CD4-positive, alpha-beta memory T cell (primary cell): ENCODE data around the gene ASB18. TPM values are rescaled to one million over a fixed set of nuclear protein-coding genes. Genes with fewer than 3 reads are reported as not detected.
"Not testable (repeated sequence)": the region's sequence is repeated elsewhere in the genome, so short reads cannot be mapped to it uniquely, and the experiment has no call there.

Experiments used
- CTCF ChIA-PET: fragments of 350-600 bp; sonication (Branson Sonifier 250); formaldehyde crosslinking; loops from one replicate; lab custom pipeline; 2021; ENCODE audit warnings: inconsistent platforms; ENCODE audit not compliant: partially characterized antibody; lab: Charles Lee
- POLR2A ChIA-PET: fragments of 350-600 bp; sonication (Branson Sonifier 250); formaldehyde crosslinking; loops from one replicate; lab custom pipeline; 2021; ENCODE audit not compliant: partially characterized antibody; lab: Charles Lee
- DNase-seq, 5 donors: peaks; one replicate each; pipeline versions ENCODE4 v3.0.0 to v3.0.0-alpha.2; 2020 to 2022; ENCODE audit warnings: mixed read lengths in 1 of 5
- H3K27ac ChIP-seq: one replicate; pipeline ENCODE4 v1.7.0; 2013; ENCODE audit warnings: low read depth, low read length
- H3K27me3 ChIP-seq: 2 replicates; pipeline ENCODE4 v1.7.0; 2013; ENCODE audit warnings: mild to moderate bottlenecking, low read length, moderate library complexity; ENCODE audit not compliant: insufficient read depth
- H3K36me3 ChIP-seq: 2 replicates; pipeline ENCODE4 v1.7.0; 2013; ENCODE audit warnings: mild to moderate bottlenecking, low read length, moderate library complexity; ENCODE audit not compliant: insufficient read depth
- H3K4me1 ChIP-seq: 2 replicates; pipeline ENCODE4 v1.7.0; 2013; ENCODE audit warnings: mild to moderate bottlenecking, low read length, moderate library complexity; ENCODE audit not compliant: insufficient read depth
- H3K4me3 ChIP-seq, 2 donors: one replicate each; pipeline ENCODE4 v1.7.0; 2013; ENCODE audit warnings: low read length in 2 of 2, mild to moderate bottlenecking in 1 of 2
- H3K9me3 ChIP-seq, 2 donors: one replicate each; pipeline ENCODE4 v1.7.0; 2013; ENCODE audit warnings: low read length in 2 of 2, control low read depth in 1 of 2; ENCODE audit not compliant: control insufficient read depth in 1 of 2
- H3K27ac Mint-ChIP-seq, 7 donors: one replicate each; pipeline ENCODE4 v1.8.0; 2020 to 2021; ENCODE audit warnings: mixed read lengths in 7 of 7, mild to moderate bottlenecking in 6 of 7, inconsistent platforms in 3 of 7, moderate library complexity in 3 of 7
- H3K27me3 Mint-ChIP-seq, 2 donors: one replicate each; pipeline ENCODE4 v1.8.0; 2020 to 2021; ENCODE audit warnings: mixed read lengths in 2 of 2
- H3K36me3 Mint-ChIP-seq, 2 donors: one replicate each; pipeline ENCODE4 v1.8.0; 2020 to 2021; ENCODE audit warnings: mixed read lengths in 2 of 2, inconsistent platforms in 1 of 2, mild to moderate bottlenecking in 1 of 2
- H3K4me1 Mint-ChIP-seq, 4 donors: one replicate each; pipeline ENCODE4 v1.8.0; 2020 to 2021; ENCODE audit warnings: mixed read lengths in 4 of 4, mild to moderate bottlenecking in 1 of 4
- H3K4me3 Mint-ChIP-seq, 8 donors: one replicate each; pipeline ENCODE4 v1.8.0; 2020 to 2021; ENCODE audit warnings: mixed read lengths in 8 of 8, mild to moderate bottlenecking in 7 of 8, moderate library complexity in 6 of 8, inconsistent platforms in 3 of 8
- H3K9me3 Mint-ChIP-seq, 8 donors: one replicate each; pipeline ENCODE4 v1.8.0; 2020 to 2021; ENCODE audit warnings: mixed read lengths in 8 of 8, mild to moderate bottlenecking in 5 of 8, inconsistent platforms in 3 of 8, moderate library complexity in 1 of 8
- intact Hi-C: fragments of 100-400 bp; cut with micrococcal nuclease; formaldehyde crosslinking; loops from one replicate; pipeline ENCODE4 v1.15.1; 2023
- polyA plus RNA-seq, 2 donors: library from polyadenylated mRNA; unstranded; fragments of 300-500 nt; fragmentation: Illumina TruSeq; gene quantifications; one replicate each; pipeline ENCODE4 v1.2.3, GENCODE V29; 2021
- total RNA-seq, 2 experiments: library from RNA; stranded (reverse); gene quantifications; one replicate each; pipeline ENCODE4 v1.2.3, GENCODE V29; 2021

ASB18 gene
- total and polyA plus RNA-seq, 4 experiments from 2014 or later: not detected

DNA sequence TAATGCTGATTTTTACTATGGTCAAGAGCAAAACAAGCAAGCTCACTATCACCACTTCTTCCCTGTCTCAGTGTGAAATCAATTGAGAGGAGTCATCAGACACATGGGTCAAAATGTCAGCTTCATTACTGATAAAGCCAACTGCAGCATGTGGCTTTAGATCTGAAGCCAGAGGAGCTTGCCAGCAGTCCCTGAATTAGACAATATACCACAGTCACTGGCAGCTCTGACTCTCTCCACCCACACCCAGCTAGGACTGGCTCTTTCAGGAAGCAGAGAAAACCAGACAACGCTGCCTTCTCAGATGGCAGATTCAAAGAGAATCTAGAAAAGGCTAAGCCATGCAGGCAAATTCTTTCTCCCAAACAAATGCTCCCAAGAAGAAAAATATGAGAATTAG lies 20.0 kb upstream of the ASB18 start:
- peaks cover 9 to 12% of the 10 kb centered on the region in 2 donors for H3K27me3 Mint-ChIP-seq
- Histone ChIP-seq H3K9me3 (no peaks in the 10 kb centered on the region), H3K36me3 (no peaks in the 10 kb centered on the region), H3K4me3 (no peak overlapping the region), H3K27me3 (peaks cover 4% of the 10 kb centered on the region), H3K4me1 (no peaks in the 10 kb centered on the region), H3K27ac (no peak overlapping the region)
- no peak for DNase-seq
- H3K36me3 Mint-ChIP-seq: no peaks in the 10 kb centered on the region
- peaks cover 0 to 11% (median 0%) of the 10 kb centered on the region in 8 donors for H3K9me3 Mint-ChIP-seq
- H3K4me1 Mint-ChIP-seq: no peaks in the 10 kb centered on the region
- H3K27ac Mint-ChIP-seq: no peak overlapping the region
- no peak overlapping the region for H3K4me3 Mint-ChIP-seq
- intact Hi-C loops: no loop called here
- ChIA-PET POLR2A (no interaction called here), CTCF (no interaction called here)

DNA sequence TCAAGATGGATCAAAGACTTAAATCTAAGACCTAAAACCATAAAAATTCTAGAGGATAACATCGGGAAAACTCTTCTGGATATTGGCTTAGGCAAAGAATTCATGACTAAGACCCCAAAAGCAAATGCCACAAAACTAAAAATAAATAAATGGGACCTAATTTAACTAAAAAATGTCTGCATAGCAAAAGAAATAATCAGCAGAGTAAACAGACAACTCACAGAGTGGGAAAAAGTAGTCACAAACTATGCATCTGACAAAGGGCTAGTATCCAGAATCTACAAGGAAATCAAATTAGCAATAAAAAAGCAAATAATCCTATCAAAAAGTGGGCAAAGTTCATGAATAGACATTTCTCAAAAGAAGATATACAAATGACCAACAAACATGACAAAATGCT lies 18.2 kb upstream of the ASB18 start:
- ChIA-PET POLR2A (no interaction called here), CTCF (no interaction called here)
- Mint-ChIP-seq H3K27ac (no peak overlapping the region), H3K9me3 (peaks cover 0 to 11% (median 0%) of the 10 kb centered on the region in 8 donors), H3K4me3 (no peak overlapping the region), H3K36me3 (no peaks in the 10 kb centered on the region), H3K27me3 (peaks cover 3 to 15% of the 10 kb centered on the region in 2 donors), H3K4me1 (no peaks in the 10 kb centered on the region)
- Histone ChIP-seq H3K4me3 (no peak overlapping the region), H3K9me3 (no peaks in the 10 kb centered on the region), H3K36me3 (no peaks in the 10 kb centered on the region), H3K4me1 (no peaks in the 10 kb centered on the region), H3K27me3 (no peaks in the 10 kb centered on the region), H3K27ac (no peak overlapping the region)
- DNase-seq: no peak
- intact Hi-C loops: no loop called here

DNA sequence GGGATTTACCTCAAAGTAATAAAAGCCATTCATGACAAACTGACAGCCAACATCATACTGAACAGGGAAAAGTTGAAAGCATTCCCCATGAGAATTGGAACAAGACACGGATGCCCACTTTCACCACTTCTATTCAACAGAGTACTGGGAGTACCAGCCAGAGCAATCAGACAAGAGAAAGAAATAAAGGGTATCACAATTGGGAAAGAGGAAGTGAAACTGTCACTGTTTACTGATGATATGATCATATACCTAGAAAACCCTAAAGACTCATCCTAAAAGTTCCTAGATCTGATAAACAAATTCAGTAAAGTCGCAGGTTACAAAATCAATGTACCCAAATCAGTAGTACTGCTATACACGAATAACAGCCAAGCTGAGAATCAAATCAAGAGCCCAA lies 17.2 kb upstream of the ASB18 start:
- peaks cover 0 to 11% (median 0%) of the 10 kb centered on the region in 8 donors for H3K9me3 Mint-ChIP-seq
- H3K27ac Mint-ChIP-seq: no peak overlapping the region
- ChIA-PET POLR2A (no interaction called here), CTCF (no interaction called here)
- H3K27ac ChIP-seq: no peak overlapping the region
- H3K4me3 ChIP-seq: no peak overlapping the region
- no peaks in the 10 kb centered on the region for H3K4me1 Mint-ChIP-seq
- H3K4me1 ChIP-seq: no peaks in the 10 kb centered on the region
- H3K27me3 Mint-ChIP-seq: peaks cover 0 to 17% of the 10 kb centered on the region in 2 donors
- no peaks in the 10 kb centered on the region for H3K36me3 Mint-ChIP-seq
- H3K27me3 ChIP-seq: no peaks in the 10 kb centered on the region
- H3K36me3 ChIP-seq: no peaks in the 10 kb centered on the region
- H3K9me3 ChIP-seq: no peaks in the 10 kb centered on the region
- intact Hi-C loops: no loop called here
- no peak overlapping the region for H3K4me3 Mint-ChIP-seq
- DNase-seq: no peak

DNA sequence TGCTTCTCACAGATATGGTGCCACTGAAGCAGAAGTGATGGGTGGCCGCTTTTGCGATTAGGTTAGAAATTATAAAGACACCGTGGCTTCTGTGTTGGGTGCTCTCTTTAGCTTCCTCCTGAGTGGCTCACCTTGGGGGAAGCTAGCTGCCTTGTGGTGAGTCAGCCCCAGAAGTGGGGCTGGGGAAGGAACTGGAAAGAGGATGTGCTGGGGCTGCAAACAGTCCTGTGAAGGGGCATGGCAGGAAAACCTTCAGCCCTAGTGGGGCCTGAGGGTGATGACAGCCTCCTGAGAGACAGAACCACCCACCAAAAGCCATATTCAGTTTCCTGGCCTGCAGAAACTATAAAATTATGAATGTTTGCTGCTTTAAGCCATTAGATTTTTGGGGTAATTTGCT lies 8.9 kb upstream of the ASB18 start:
- Mint-ChIP-seq H3K4me1 (no peaks in the 10 kb centered on the region), H3K27ac (no peak overlapping the region), H3K4me3 (no peak overlapping the region), H3K27me3 (peaks cover 16 to 22% of the 10 kb centered on the region in 2 donors), H3K9me3 (peaks cover 5 to 40% (median 17%) of the 10 kb centered on the region in 8 donors), H3K36me3 (peaks cover 0 to 4% of the 10 kb centered on the region in 2 donors)
- POLR2A ChIA-PET: no interaction called here
- no peak overlapping the region for H3K27ac ChIP-seq
- intact Hi-C loops: no loop called here
- no peaks in the 10 kb centered on the region for H3K4me1 ChIP-seq
- H3K9me3 ChIP-seq: peaks cover 0 to 3% of the 10 kb centered on the region in 2 donors
- H3K4me3 ChIP-seq: no peak overlapping the region
- no peak for DNase-seq
- no peaks in the 10 kb centered on the region for H3K36me3 ChIP-seq
- CTCF ChIA-PET: no interaction called here
- no peaks in the 10 kb centered on the region for H3K27me3 ChIP-seq

DNA sequence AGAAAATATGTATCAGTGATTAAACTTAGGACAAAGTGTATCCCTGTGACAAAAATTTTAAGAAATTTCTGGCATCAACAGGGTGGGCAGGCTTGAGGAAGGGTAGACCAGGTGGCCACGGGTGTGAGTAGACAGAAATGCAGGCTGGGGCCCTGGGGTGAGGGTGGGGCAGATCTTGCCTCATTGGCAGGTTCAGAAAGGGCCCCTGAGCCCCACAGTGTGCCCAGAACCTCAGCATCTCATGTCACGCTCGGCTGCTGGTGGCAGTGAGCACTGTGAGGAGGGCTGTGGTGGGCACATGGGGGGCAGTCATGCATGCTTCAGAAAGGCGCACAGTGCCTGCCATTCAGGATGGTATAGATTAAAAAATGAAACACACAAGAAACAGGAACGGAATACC lies 7.6 kb upstream of the ASB18 start:
- Histone ChIP-seq H3K9me3 (peaks cover 0 to 3% of the 10 kb centered on the region in 2 donors), H3K4me3 (no peak overlapping the region), H3K4me1 (no peaks in the 10 kb centered on the region), H3K36me3 (no peaks in the 10 kb centered on the region), H3K27me3 (no peaks in the 10 kb centered on the region), H3K27ac (no peak overlapping the region)
- Mint-ChIP-seq H3K9me3 (peaks cover 5 to 40% (median 16%) of the 10 kb centered on the region in 8 donors), H3K4me3 (no peak overlapping the region), H3K27me3 (peaks cover 10 to 24% of the 10 kb centered on the region in 2 donors), H3K27ac (no peak overlapping the region), H3K4me1 (no peaks in the 10 kb centered on the region), H3K36me3 (peaks cover 0 to 4% of the 10 kb centered on the region in 2 donors)
- no peak for DNase-seq
- intact Hi-C loops: no loop called here
- CTCF ChIA-PET: no interaction called here
- POLR2A ChIA-PET: no interaction called here

DNA sequence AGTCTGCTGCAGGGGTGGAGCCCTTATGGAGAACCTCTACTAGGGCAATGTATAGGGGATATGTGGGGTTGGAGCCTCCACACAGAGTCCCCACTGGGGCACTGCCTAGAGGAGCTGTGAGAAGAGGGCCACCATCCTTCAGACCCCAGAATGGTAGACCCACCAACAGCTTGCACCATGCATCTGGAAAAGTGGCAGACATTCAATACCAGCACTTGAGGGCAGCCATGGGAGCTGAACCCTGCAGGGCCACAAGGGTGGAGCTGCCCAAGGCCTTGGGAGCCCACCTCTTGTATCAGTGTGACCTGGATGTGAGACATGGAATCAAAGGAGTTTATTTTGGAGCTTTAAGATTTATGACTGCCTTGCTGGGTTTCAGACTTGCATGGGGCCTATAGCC lies 5.7 kb upstream of the ASB18 start:
- H3K4me3 ChIP-seq, DNase-seq, CTCF ChIA-PET, H3K27ac Mint-ChIP-seq, POLR2A ChIA-PET, H3K36me3 Mint-ChIP-seq, H3K4me3 Mint-ChIP-seq, H3K27ac ChIP-seq, H3K4me1 Mint-ChIP-seq, H3K9me3 ChIP-seq, H3K36me3 ChIP-seq, intact Hi-C loops, H3K27me3 ChIP-seq, H3K4me1 ChIP-seq: not testable (repeated sequence)
- peaks cover 5 to 37% (median 16%) of the 10 kb centered on the region in 8 donors for H3K9me3 Mint-ChIP-seq
- peaks cover 7 to 26% of the 10 kb centered on the region in 2 donors for H3K27me3 Mint-ChIP-seq

DNA sequence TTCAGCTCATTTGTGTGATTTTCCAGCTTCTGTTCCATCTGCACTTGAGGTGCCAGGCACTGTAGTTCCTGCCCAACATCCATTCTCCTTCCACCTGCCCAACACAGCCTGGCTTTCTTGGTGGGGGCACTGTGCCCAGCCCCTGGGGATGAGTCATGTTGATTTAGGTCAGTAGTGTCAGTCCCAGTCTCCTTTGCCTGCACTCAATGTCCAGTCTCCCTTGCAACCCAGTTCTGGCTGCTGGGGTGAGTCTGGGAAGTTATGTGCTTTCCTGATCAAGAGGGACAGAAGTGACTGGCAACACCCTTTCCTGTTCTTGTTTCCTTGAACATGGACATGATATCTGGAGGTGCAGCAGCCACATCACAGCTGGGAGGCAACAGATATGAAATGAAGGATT lies 1.5 kb upstream of the ASB18 start:
- intact Hi-C loops: no loop called here
- no peak overlapping the region for H3K4me3 ChIP-seq
- Mint-ChIP-seq H3K4me3 (no peak overlapping the region), H3K4me1 (no peaks in the 10 kb centered on the region), H3K27ac (no peak overlapping the region), H3K36me3 (peaks cover 0 to 4% of the 10 kb centered on the region in 2 donors), H3K27me3 (peaks cover 4 to 31% of the 10 kb centered on the region in 2 donors), H3K9me3 (peaks cover 4 to 26% (median 13%) of the 10 kb centered on the region in 8 donors)
- peaks cover 0 to 3% of the 10 kb centered on the region in 2 donors for H3K9me3 ChIP-seq
- no peaks in the 10 kb centered on the region for H3K27me3 ChIP-seq
- ChIA-PET CTCF (no interaction called here), POLR2A (no interaction called here)
- H3K4me1 ChIP-seq: no peaks in the 10 kb centered on the region
- H3K27ac ChIP-seq: no peak overlapping the region
- DNase-seq: no peak
- no peaks in the 10 kb centered on the region for H3K36me3 ChIP-seq

DNA sequence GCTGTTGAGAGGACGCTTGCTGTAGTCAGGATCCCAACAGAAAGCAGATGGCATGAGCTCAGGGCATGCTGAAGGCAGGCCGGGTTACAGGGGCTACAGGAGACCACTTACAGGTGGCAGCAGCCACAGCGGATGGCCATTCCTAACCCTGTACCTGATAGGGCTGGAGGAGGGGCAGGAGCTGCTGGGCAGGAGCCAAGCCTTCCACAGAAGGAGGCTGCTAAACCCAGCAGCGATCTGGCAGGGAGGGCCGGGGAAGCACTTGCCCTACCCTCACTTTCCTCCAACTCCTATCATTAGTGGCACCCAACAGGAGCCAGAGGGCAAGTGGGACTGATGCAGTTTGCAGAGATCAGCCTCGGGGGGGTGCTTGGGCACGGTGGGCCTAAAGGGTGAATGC lies 2.0 kb downstream of the ASB18 start:
- H3K4me1 Mint-ChIP-seq: no peaks in the 10 kb centered on the region
- no peak overlapping the region for H3K4me3 Mint-ChIP-seq
- H3K27ac Mint-ChIP-seq: no peak overlapping the region
- ChIA-PET CTCF (no interaction called here), POLR2A (no interaction called here)
- H3K4me1 ChIP-seq: no peaks in the 10 kb centered on the region
- no peak overlapping the region for H3K27ac ChIP-seq
- H3K36me3 Mint-ChIP-seq: no peaks in the 10 kb centered on the region
- no peaks in the 10 kb centered on the region for H3K27me3 ChIP-seq
- no peaks in the 10 kb centered on the region for H3K36me3 ChIP-seq
- H3K9me3 Mint-ChIP-seq: peaks cover 0 to 9% (median 2%) of the 10 kb centered on the region in 8 donors
- no peaks in the 10 kb centered on the region for H3K9me3 ChIP-seq
- intact Hi-C loops: no loop called here
- peaks cover 11 to 38% of the 10 kb centered on the region in 2 donors for H3K27me3 Mint-ChIP-seq
- DNase-seq: no peak
- no peak overlapping the region for H3K4me3 ChIP-seq
